ENCODE results near the gene CCN2.
"Not testable (repeated sequence)": the region's sequence is repeated elsewhere in the genome, so short reads cannot be mapped to it uniquely, and the experiment has no call there.

The CCN2 gene

DNA sequence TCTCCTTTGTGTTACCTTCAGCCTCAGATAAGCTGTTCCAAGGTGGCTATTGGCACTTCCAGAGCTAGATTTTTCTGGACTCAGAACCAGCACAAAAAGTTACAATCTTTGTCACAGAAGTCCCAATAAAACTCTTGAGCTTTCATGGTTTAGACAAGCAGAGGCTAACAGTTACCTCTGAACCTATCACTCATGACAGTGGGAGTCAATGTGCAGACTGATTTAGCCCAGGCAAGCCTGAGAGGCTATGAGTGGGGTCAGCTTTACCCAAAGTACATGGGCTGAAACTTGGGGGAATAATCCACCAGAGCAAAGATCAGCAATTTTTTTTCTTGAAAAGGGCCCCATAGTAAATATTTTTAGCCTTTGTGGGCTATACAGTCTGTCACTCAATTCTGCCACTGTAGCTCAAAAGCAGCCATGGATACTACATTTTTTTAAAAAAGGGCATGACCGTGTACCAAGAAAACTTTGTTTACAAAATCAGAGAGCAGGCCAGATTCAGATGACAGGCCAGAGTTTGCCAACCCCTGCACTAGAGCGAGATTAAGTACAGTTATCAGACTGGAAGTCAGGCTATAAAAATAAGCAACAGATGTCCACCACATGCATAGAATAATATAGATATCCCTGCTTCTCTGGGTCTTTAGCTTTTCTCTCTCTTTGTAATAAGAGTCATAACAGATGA, 20.0 kb downstream of the CCN2 start:
- Mint-ChIP-seq H3K27me3 (peaks cover 11% of the 10 kb centered on the region), H3K4me1 (no peaks in the 10 kb centered on the region), H3K9me3 (no peaks in the 10 kb centered on the region), H3K36me3 (no peaks in the 10 kb centered on the region), H3K4me3 (no peak overlapping the region), H3K27ac (no peak overlapping the region)

DNA sequence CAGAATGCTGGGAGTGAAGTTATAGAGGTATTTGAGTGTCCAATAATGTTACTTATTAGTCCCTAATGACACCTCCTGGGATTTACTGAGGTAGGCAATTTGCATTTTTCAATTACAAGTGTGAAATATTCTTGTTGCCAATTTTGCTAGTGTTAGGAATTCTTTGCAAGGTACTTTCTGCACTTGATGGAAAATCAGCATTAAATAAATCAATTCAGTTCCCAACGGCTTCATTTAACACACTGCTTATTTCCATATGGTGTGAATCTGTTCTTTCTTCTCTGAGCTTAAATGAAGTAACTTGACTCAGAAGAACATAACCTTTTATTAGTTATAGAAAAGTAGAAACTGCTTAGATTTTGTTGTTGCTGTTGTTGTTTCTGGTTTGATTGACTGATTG, 21.2 kb downstream of the CCN2 start:
- Mint-ChIP-seq H3K36me3 (no peaks in the 10 kb centered on the region), H3K27me3 (peaks cover 7% of the 10 kb centered on the region), H3K9me3 (no peaks in the 10 kb centered on the region), H3K4me1 (no peaks in the 10 kb centered on the region), H3K27ac (no peak overlapping the region), H3K4me3 (no peak overlapping the region)

- Mint-ChIP-seq H3K4me3 (no peak overlapping the region), H3K27me3 (peaks cover 7% of the 10 kb centered on the region), H3K36me3 (no peaks in the 10 kb centered on the region), H3K9me3 (no peaks in the 10 kb centered on the region), H3K27ac (no peak overlapping the region), H3K4me1 (no peaks in the 10 kb centered on the region)
Observed at GRCh38 chr6:131929264-131929663, 21.9 kb downstream of the CCN2 start.

GRCh38 chr6:131924881-131925474, 26.2 kb downstream of the CCN2 start:
- Mint-ChIP-seq H3K36me3 (no peaks in the 10 kb centered on the region), H3K4me1 (no peaks in the 10 kb centered on the region), H3K27ac (no peak overlapping the region), H3K4me3 (no peak overlapping the region), H3K9me3 (peaks cover 5% of the 10 kb centered on the region), H3K27me3 (peaks cover 6% of the 10 kb centered on the region)

DNA sequence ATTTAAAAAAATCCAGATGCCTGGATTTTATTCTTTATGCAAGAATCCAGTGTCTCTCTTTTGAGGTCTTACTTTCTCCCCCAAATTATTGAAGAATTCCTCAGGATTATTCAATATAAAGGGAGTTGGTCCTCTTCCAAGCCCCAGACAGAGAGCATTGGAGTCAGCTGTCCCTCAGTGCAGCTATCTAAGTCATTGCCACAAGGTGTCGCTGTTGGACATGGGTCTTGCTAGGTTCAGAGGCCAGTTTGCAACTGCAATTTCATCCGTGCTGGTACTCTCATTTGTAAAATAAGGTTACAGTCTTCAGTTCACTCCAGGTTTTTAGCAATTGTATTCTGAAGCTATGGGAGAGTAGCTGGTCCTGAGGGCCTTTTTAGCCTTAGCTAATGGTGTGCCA, 27.8 kb downstream of the CCN2 start:
- peaks cover 5% of the 10 kb centered on the region for H3K9me3 Mint-ChIP-seq
- no peaks in the 10 kb centered on the region for H3K36me3 Mint-ChIP-seq
- H3K27ac Mint-ChIP-seq: no peak overlapping the region
- no peak overlapping the region for H3K4me3 Mint-ChIP-seq
- H3K4me1 Mint-ChIP-seq: no peaks in the 10 kb centered on the region
- peaks cover 9% of the 10 kb centered on the region for H3K27me3 Mint-ChIP-seq

DNA sequence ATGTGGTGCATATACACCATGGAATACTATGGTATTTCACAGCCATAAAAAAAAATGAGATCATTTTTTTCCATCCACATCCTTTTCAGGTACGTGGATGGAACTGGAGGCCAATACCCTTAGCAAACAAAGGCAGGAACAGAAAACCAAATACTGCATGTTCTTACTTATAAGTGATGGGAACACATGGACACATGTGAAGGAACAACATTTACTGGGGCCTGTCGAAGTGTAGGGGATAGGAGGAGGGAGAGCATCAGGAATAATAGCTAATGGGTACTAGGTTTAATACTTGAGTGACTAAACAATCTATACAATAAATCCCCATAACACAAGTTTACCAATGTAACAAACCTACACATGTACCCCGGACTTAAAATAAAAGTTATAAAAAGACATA, 30.5 kb downstream of the CCN2 start:
- Mint-ChIP-seq H3K27ac (no peak overlapping the region), H3K9me3 (peaks cover 5% of the 10 kb centered on the region), H3K27me3 (peaks cover 29% of the 10 kb centered on the region), H3K4me1 (peaks cover 7% of the 10 kb centered on the region), H3K36me3 (no peaks in the 10 kb centered on the region), H3K4me3 (no peak overlapping the region)

- Mint-ChIP-seq H3K27ac (no peak overlapping the region), H3K9me3 (peaks cover 5% of the 10 kb centered on the region), H3K36me3 (no peaks in the 10 kb centered on the region), H3K27me3 (peaks cover 38% of the 10 kb centered on the region), H3K4me3 (no peak overlapping the region), H3K4me1 (peaks cover 7% of the 10 kb centered on the region)
Observed at GRCh38 chr6:131918650-131919355, 32.4 kb downstream of the CCN2 start.

DNA sequence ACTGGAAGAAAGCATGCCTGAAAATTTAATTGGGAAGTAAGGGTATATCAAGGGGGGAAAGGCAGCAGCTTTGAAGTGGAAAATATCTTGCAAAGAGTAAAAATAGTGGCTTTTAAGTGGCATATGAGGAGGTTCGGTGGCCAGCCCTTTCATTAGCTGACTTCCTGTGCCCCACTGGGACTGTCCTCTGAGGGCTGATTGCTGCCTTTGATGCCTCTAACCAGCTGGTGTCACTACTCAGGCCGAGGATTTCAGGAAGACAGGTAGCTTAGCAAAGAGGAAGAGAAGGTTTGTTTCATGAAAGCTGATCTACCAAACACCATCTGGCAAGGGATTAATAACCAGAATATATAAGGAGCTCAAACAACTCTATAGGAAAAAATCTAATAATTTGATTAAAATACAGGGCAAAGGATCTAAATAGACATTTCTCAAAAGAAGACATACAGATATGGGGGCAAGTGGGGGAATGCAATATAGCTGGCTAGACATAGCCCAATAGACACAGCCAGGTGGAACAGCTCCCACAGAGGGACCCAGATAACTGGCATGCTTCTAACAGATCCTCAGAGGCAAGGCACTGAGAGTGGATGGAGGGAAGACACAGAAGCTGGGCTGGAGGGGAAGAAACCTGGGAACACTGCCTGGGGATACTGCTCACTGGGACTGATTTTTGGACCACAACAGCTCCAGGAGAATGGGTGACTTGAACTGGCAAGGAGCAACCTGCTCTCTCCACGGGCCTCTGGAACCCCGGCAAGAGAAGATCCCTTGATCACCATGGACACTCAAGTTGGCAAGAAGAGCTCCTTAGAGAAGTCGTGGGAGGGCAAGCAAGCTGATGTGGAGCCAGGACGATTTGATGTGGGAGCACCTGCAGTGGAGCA, 33.2 kb downstream of the CCN2 start:
- Mint-ChIP-seq H3K27ac (no peak overlapping the region), H3K27me3 (peaks cover 45% of the 10 kb centered on the region), H3K9me3 (peaks cover 5% of the 10 kb centered on the region), H3K36me3 (no peaks in the 10 kb centered on the region), H3K4me3 (no peak overlapping the region), H3K4me1 (peaks cover 7% of the 10 kb centered on the region)

- no peak overlapping the region for H3K27ac Mint-ChIP-seq
- peaks cover 45% of the 10 kb centered on the region for H3K27me3 Mint-ChIP-seq
- H3K4me3 Mint-ChIP-seq: no peak overlapping the region
- H3K36me3 Mint-ChIP-seq: no peaks in the 10 kb centered on the region
- peaks cover 7% of the 10 kb centered on the region for H3K4me1 Mint-ChIP-seq
- peaks cover 5% of the 10 kb centered on the region for H3K9me3 Mint-ChIP-seq
Observed at GRCh38 chr6:131917318-131917717, 33.9 kb downstream of the CCN2 start.

DNA sequence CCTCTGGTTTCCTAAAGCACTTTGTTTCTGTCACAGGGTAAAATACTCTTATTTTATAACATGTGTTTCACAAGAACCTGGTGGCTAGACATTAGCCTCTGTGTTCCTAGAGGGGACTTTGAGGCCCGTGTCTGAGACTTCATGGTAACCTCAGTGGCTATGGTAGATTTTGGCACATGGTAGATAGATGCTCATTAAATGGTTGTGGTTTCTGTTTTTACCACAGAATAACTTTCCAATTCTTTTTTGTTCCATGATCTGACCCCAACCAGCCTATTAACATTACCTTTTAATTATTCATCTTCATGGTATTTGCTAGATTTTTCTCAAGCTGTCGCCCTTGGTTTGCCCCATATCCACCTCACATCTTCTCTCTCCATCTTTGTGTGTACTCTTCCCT, 34.3 kb downstream of the CCN2 start:
- H3K27me3 Mint-ChIP-seq: peaks cover 47% of the 10 kb centered on the region
- no peak overlapping the region for H3K4me3 Mint-ChIP-seq
- H3K4me1 Mint-ChIP-seq: peaks cover 7% of the 10 kb centered on the region
- no peak overlapping the region for H3K27ac Mint-ChIP-seq
- peaks cover 5% of the 10 kb centered on the region for H3K9me3 Mint-ChIP-seq
- H3K36me3 Mint-ChIP-seq: no peaks in the 10 kb centered on the region

GRCh38 chr6:131916091-131916796, 34.9 kb downstream of the CCN2 start:
- not testable (repeated sequence) for H3K27ac Mint-ChIP-seq, H3K36me3 Mint-ChIP-seq, H3K9me3 Mint-ChIP-seq, H3K4me3 Mint-ChIP-seq, H3K4me1 Mint-ChIP-seq
- peaks cover 50% of the 10 kb centered on the region for H3K27me3 Mint-ChIP-seq

DNA sequence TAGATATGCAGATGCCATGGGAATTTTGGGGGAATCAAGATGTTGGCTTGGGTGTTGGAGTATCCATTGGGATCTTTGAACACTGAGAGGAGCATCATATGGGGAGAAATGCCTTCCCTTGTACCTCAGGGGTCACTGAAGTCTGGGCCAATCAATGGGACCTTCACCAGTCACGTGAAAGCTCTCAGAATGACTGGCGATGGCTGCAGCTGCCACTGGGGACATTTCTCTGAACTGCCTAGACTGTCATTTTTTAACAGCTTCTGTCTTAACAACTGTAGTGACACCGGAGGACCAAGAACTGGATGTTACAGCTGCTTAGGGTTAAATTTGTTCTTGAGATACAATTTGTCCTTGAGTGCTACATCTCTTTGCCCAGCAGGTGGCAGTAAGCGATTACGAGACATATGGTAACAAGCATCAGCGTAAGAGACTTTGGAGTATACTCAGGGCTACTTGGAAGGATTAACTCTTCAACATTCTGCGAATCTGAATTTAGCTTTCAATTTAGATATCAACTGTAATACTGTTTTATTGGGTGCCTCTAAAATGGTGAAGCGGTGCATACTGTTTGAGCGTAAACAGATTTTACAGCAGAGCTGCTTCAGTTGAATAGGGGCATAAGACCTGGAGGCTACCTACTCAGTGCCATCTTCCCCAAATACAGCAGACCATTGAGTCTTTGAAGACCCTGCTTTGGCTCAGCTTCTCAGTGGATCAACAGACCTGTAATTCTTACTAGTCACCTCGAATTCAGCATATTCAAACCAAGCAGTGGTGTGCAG, 36.0 kb downstream of the CCN2 start:
- H3K9me3 Mint-ChIP-seq: no peaks in the 10 kb centered on the region
- peaks cover 7% of the 10 kb centered on the region for H3K4me1 Mint-ChIP-seq
- peaks cover 52% of the 10 kb centered on the region for H3K27me3 Mint-ChIP-seq
- no peaks in the 10 kb centered on the region for H3K36me3 Mint-ChIP-seq
- H3K4me3 Mint-ChIP-seq: no peak overlapping the region
- no peak overlapping the region for H3K27ac Mint-ChIP-seq

DNA sequence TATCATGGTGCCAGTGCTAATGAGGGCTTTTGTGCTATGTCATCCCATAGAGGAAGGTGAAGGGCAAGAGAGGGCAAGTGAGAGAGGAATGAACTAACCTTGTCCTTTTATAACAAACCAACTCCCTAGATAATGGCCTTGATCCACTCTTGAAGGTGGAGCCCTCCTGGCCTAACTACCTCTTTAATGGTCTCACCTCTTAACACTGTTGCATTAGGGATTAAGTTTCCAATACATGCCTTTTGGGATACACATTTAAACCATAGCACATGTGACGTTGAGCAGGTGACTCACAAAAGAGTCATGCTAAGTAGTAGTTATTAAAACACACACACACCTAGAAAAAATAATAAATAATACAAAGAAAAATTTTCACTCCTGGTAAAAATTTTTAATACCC, 36.9 kb downstream of the CCN2 start:
- no peaks in the 10 kb centered on the region for H3K9me3 Mint-ChIP-seq
- H3K4me3 Mint-ChIP-seq: no peak overlapping the region
- peaks cover 48% of the 10 kb centered on the region for H3K27me3 Mint-ChIP-seq
- no peak overlapping the region for H3K27ac Mint-ChIP-seq
- peaks cover 13% of the 10 kb centered on the region for H3K4me1 Mint-ChIP-seq
- H3K36me3 Mint-ChIP-seq: no peaks in the 10 kb centered on the region

DNA sequence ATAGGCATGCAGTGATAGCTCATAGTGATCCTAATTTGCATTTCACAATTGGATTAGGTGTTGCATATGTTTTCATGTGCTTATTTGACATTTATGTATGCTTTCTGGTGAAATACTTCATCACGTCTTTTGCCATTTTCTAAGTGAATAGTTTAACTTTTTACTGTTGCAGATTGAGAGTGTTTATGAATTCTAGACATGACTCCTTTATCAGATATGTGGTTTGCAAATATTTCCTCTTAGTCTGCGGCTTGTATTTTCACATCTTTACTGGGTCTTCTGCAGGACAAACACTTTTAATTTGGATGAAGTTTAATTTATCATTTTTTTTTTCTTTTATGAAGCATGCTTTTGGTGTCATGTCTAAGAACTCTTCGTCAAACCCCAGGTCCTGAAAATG, 39.2 kb downstream of the CCN2 start:
- Mint-ChIP-seq H3K27me3 (peaks cover 32% of the 10 kb centered on the region), H3K27ac (no peak overlapping the region), H3K4me1 (peaks cover 6% of the 10 kb centered on the region), H3K36me3 (no peaks in the 10 kb centered on the region), H3K9me3 (no peaks in the 10 kb centered on the region), H3K4me3 (no peak overlapping the region)

All from activated naive CD4-positive, alpha-beta T cell treated with anti-CD3 and anti-CD28 coated beads, Interleukin-2, amount 50 U/mL, for 24 hours (primary cell).